GM21717 (cell line): Measurements from ENCODE around the gene GFM1.

ENCODE experiments used
- ATAC-seq: cut with Tn5 transposase; IDR thresholded peaks from one replicate; pipeline ENCODE4 v1.9.1; 2021; ENCODE audit warnings: mild to moderate bottlenecking, moderate library complexity; ENCODE audit not compliant: unreplicated experiment

The GFM1 gene

GRCh38 chr3:158644345-158644908 is at the start of gene GFM1:
Gene GFM1, plus strand, starts transcription at chr3:158644527. Its CDS starts 108 bp downstream, at chr3:158644635.
- peak; percentile 99 for ATAC-seq

- ATAC-seq = no peak
Measured at GRCh38 chr3:158600787-158601186, 43.5 kb upstream of the GFM1 start.

- no peak for ATAC-seq
Measured at GRCh38 chr3:158602227-158602626, 42.1 kb upstream of the GFM1 start.

- ATAC-seq = no peak
Measured at GRCh38 chr3:158617982-158618875, 26.1 kb upstream of the GFM1 start.

DNA sequence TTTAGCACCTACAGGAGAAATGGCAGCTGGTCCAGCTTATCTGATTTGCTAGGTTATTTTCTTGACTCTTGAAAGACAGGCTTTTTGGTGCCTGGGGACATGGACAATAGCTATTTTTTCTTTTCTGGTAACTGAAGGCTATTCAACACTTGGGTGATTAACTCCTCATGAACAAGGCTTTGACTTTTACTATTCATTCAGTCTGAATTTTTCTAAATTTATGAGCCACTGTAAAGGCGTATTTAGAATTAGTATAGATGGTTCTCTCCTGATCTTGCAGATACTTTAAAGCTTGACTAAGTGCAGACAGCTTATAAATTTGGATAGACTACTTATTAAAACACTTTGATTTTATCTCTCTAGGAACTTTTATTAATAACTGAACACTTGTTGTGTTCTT is 18.4 kb upstream of the GFM1 start:
- ATAC-seq = no peak

DNA sequence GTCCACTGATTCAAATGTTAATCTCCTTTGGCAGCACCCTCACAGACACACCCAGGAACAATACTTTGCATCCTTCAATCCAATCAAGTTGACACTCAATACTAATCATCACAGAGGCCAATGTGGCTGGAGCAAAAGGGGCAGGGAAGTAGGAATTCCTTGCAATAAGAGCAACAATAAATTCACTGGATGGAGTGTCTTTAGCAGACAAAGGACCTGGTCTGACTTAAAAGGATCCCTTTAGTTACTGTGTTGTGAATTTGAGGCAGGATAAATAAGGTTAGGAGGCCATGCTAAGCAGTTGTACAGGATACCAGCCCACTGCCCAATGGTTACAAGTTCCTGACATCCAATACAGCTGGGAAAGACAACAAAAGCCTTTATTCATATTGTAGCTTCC is 12.3 kb upstream of the GFM1 start:
- no peak for ATAC-seq

GRCh38 chr3:158640646-158641045 is 3.7 kb upstream of the GFM1 start:
- ATAC-seq = no peak

- no peak for ATAC-seq
Measured at GRCh38 chr3:158642005-158642404, 2.3 kb upstream of the GFM1 start.

- no peak for ATAC-seq
Measured at GRCh38 chr3:158642474-158643210, 1.7 kb upstream of the GFM1 start.

GRCh38 chr3:158649791-158650190 is 5.5 kb downstream of the GFM1 start:
- no peak for ATAC-seq

GRCh38 chr3:158651192-158651591 is 6.9 kb downstream of the GFM1 start:
- no peak for ATAC-seq

DNA sequence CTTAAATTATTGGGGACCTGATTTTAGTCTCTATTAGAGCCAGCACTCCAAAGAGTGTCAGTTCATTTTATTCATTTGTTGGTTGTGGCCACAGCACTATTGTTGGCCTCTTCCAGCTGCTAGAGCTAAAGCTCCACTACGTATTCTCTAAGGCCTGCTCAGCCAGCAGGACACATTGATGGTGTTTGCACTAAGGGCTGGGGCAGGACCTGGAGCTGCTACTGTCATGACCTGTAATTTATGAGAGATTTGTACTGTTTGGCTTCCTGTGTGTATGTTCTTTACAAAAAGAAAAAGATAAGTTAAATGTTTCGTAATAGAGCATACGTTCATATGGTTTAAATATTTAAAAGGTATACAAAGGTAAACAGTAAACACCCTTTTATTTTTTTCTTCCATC is 8.1 kb downstream of the GFM1 start:
- ATAC-seq = no peak

DNA sequence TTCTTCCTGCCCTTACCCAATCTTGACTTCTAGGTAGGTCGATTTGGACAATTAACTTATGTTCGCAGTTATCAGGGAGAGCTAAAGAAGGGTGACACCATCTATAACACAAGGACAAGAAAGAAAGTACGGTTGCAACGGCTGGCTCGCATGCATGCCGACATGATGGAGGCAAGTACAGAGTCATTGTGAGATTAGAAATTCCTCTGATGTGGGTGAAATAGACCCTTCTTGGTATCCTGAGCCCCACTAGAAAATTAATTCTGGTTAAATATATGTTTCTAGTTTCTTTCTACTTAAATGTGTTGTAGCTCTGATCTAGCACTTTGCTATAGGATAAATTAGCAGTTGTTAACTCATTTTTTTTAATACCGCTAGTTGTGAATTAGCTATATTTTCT is 14.6 kb downstream of the GFM1 start:
- ATAC-seq = no peak

- peak; percentile 88 for ATAC-seq
Measured at GRCh38 chr3:158659454-158660237, 15.3 kb downstream of the GFM1 start.

GRCh38 chr3:158660711-158661110 is 16.4 kb downstream of the GFM1 start:
- no peak for ATAC-seq

GRCh38 chr3:158663246-158663645 is 18.9 kb downstream of the GFM1 start:
- no peak for ATAC-seq

- no peak for ATAC-seq
Measured at GRCh38 chr3:158663832-158664231, 19.5 kb downstream of the GFM1 start.

DNA sequence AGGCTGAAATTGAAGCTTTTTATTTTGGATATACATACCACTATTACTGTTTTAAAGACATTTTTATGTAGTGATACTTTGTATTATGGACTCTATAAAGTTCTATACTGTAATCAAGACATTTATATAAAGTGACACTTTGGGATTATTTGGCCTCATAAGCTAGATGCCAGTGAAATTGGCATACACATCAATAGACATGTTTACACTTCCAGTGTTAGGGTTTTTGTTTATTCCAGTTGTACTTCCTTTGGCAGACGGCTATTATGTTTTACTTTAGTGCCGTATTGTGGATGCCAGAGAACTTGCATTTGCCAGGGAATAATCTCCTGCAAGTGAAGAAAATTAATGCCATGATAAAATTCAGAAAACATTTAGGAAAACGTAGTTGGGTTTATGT is 22.1 kb downstream of the GFM1 start:
- ATAC-seq = no peak

DNA sequence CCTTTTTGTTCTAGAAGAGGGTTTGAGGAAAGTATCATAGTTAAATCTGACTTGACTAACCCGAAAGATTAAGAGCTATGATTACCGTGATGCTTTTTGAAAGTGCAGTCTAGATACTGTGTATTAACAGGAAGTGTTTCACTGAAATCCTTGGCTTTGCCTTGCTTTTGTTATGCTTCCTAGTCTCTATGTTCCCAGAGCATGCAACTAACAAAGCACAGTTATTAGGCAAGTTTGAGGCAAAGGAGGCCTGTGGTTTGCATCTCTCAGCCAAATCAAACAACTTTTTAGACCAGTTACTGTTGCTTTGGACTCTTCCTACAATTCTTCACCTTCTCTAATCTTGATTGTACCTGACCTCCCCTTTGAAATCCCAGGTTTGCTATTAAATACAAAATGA is 24.2 kb downstream of the GFM1 start:
- no peak for ATAC-seq

- no peak for ATAC-seq
Measured at GRCh38 chr3:158671821-158672214, 27.5 kb downstream of the GFM1 start.
